Keratinocyte (primary cell): ENCODE measurements around the gene DVL2. TPM values are rescaled to one million over a fixed set of nuclear protein-coding genes. Genes with fewer than 3 reads are reported as not detected.

Experiments used
- DNase-seq: peaks from one replicate; pipeline ENCODE4 v3.0.0-alpha.2; 2011; ENCODE audit warnings: low read depth, missing footprints, low spot score
- FAIRE-seq: peaks from 2 replicates; lab custom pipeline; 2011; peaks lifted over from hg19 to GRCh38; lab: Jason Lieb, UNC
- H2AFZ ChIP-seq: 2 replicates; pipeline ENCODE4 v1.6.0; 2012; ENCODE audit warnings: low read length, control low read depth, inconsistent platforms; ENCODE audit not compliant: control insufficient read depth
- H3K27ac ChIP-seq: 2 replicates; pipeline ENCODE4 v1.5.1; 2011; ENCODE audit warnings: low read length; ENCODE audit not compliant: control insufficient read depth, insufficient read depth
- H3K27me3 ChIP-seq: 3 replicates; pipeline ENCODE4 v1.6.0; 2011; ENCODE audit warnings: low read length; ENCODE audit not compliant: control insufficient read depth, insufficient read depth; ENCODE audit errors: extremely low read depth
- H3K36me3 ChIP-seq, 2 experiments: 2 replicates in 1 of 2; 3 replicates in 1 of 2; pipeline ENCODE4 v1.5.1; 2011; ENCODE audit warnings: low read length in 2 of 2, mild to moderate bottlenecking in 1 of 2; ENCODE audit not compliant: control insufficient read depth in 2 of 2, insufficient read depth in 2 of 2; ENCODE audit errors: extremely low read depth in 1 of 2
- H3K4me1 ChIP-seq: 3 replicates; pipeline ENCODE4 v1.5.1; 2011; ENCODE audit warnings: low read length; ENCODE audit not compliant: control insufficient read depth, insufficient read depth; ENCODE audit errors: extremely low read depth
- H3K4me2 ChIP-seq: 3 replicates; pipeline ENCODE4 v1.6.0; 2011; ENCODE audit warnings: low read depth, low read length; ENCODE audit not compliant: control insufficient read depth, insufficient read depth; ENCODE audit errors: extremely low read depth
- H3K4me3 ChIP-seq, 3 experiments: fragments of 200-600 bp in 1 of 3; sonication (generic) in 1 of 3; 2 replicates in 2 of 3; 3 replicates in 1 of 3; pipeline ENCODE4 v1.5.1; 2011 to 2016; ENCODE audit warnings: low read length in 3 of 3, mild to moderate bottlenecking in 3 of 3, control low read depth in 2 of 3, inconsistent platforms in 1 of 3, low read depth in 1 of 3, mixed read lengths in 1 of 3, mixed run types in 1 of 3, moderate library complexity in 1 of 3; ENCODE audit not compliant: control insufficient read depth in 2 of 3, insufficient read depth in 2 of 3; ENCODE audit errors: extremely low read depth in 1 of 3
- H3K79me2 ChIP-seq: 2 replicates; pipeline ENCODE4 v1.6.0; 2012; ENCODE audit warnings: low read length; ENCODE audit not compliant: control insufficient read depth, insufficient read depth
- H3K9ac ChIP-seq: 3 replicates; pipeline ENCODE4 v1.6.0; 2011; ENCODE audit warnings: low read length; ENCODE audit not compliant: control insufficient read depth, insufficient read depth; ENCODE audit errors: extremely low read depth
- H3K9me1 ChIP-seq: 3 replicates; pipeline ENCODE4 v1.6.0; 2011; ENCODE audit warnings: low read length; ENCODE audit not compliant: control insufficient read depth, insufficient read depth; ENCODE audit errors: extremely low read depth
- H3K9me3 ChIP-seq: 2 replicates; pipeline ENCODE4 v1.5.1; 2012; ENCODE audit warnings: low read depth, low read length; ENCODE audit not compliant: control insufficient read depth
- H4K20me1 ChIP-seq: 3 replicates; pipeline ENCODE4 v1.6.0; 2011; ENCODE audit warnings: low read length; ENCODE audit not compliant: control insufficient read depth, insufficient read depth; ENCODE audit errors: extremely low read depth
- CTCF ChIP-seq, 3 experiments: IDR thresholded peaks in 1 of 3; conservative IDR thresholded peaks in 1 of 3; optimal IDR thresholded peaks in 1 of 3; 2 replicates in 2 of 3; 3 replicates in 1 of 3; pipeline versions ENCODE3 to v1.5.1; 2011; ENCODE audit warnings: low read length in 3 of 3, mild to moderate bottlenecking in 3 of 3, moderate library complexity in 2 of 3, control low read depth in 1 of 3, inconsistent platforms in 1 of 3; ENCODE audit not compliant: insufficient read depth in 2 of 3; ENCODE audit errors: extremely low read depth in 1 of 3
- EZH2 ChIP-seq: IDR thresholded peaks from one replicate; pipeline ENCODE4 v1.6.1; 2012; ENCODE audit warnings: inconsistent platforms, mild to moderate bottlenecking, low read length, moderate library complexity
- dilution Hi-C: fragments of 300-500 bp; cut with MboI; formaldehyde crosslinking; loops from one replicate; pipeline ENCODE4 v1.7.0; 2020; ENCODE audit warnings: low sequenced_read_pairs; ENCODE audit not compliant: extremely low pct_ligation_motif_present
- polyA plus RNA-seq, 5 experiments: library from polyadenylated mRNA; depleted of rRNA in 3 of 5; stranded (reverse) in 3 of 5; stranded (forward) in 1 of 5; unstranded in 1 of 5; fragments of >200 nt; gene quantifications; 1 replicate in 1 of 5; 2 replicates in 3 of 5; 3 replicates in 1 of 5; pipeline versions ENCODE4 v1.2.1 to v1.2.3, GENCODE V29; 2011 to 2012; ENCODE audit warnings: missing spikeins in 2 of 5, low read depth in 1 of 5, low replicate concordance in 1 of 5

The DVL2 gene
- polyA plus RNA-seq, 1 donor (not counting 4 experiments of a cell fraction or from before 2014, with no cell fraction given) = 3.7 TPM

GRCh38 chr17:7262192-7262934, 28.0 kb upstream of the DVL2 start, which contains the start of gene CLDN7:
Gene CLDN7 (minus strand): TSS chr17:7262478. CDS start chr17:7262043, 435 bp downstream.
- Histone ChIP-seq H3K79me2 (no peaks in the 10 kb centered on the region), H3K9me3 (no peaks in the 10 kb centered on the region), H3K4me2 (peak within 1 kb of the TSS; percentile 92), H4K20me1 (no peaks in the 10 kb centered on the region), H3K27ac (peak within 1 kb of the TSS; percentile 47), H3K4me1 (peaks cover 34% of the 10 kb centered on the region), H3K9ac (peak within 1 kb of the TSS; percentile 74), H3K4me3 (peak within 1 kb of the TSS; percentile 41 to 75 (median 54)), H3K9me1 (no peaks in the 10 kb centered on the region), H3K27me3 (no peaks in the 10 kb centered on the region), H2AFZ (peak within 1 kb of the TSS; percentile 98), H3K36me3 (peaks cover under 1 to 21% of the 10 kb centered on the region in 2 experiments)
- DNase-seq = no peak
- no peak for TF ChIP-seq EZH2
- peak in 1 of 3 experiments; percentile 6 for TF ChIP-seq CTCF (optimal IDR thresholded peaks at IDR 0.05 in 1 of 3, IDR thresholded peaks at IDR 0.05 in 1 of 3, conservative IDR thresholded peaks at IDR 0.05 in 1 of 3; ENCODE audit: extremely low read depth in 1 of 3, insufficient read depth in 2 of 3, low read length in 3 of 3)
- FAIRE-seq = no peak
- dilution Hi-C loops = no loop called here

- TF ChIP-seq CTCF (optimal IDR thresholded peaks at IDR 0.05 in 1 of 3, IDR thresholded peaks at IDR 0.05 in 1 of 3, conservative IDR thresholded peaks at IDR 0.05 in 1 of 3; ENCODE audit: extremely low read depth in 1 of 3, insufficient read depth in 2 of 3, low read length in 3 of 3) = no peak
- TF ChIP-seq EZH2 = no peak
- H3K4me1 ChIP-seq = peaks cover 34% of the 10 kb centered on the region
- dilution Hi-C loops = no loop called here
- H3K79me2 ChIP-seq = no peaks in the 10 kb centered on the region
- H3K9ac ChIP-seq = peak overlapping the region; percentile 74
- FAIRE-seq (no peak), DNase-seq (no peak)
- H3K9me1 ChIP-seq = no peaks in the 10 kb centered on the region
- H4K20me1 ChIP-seq = no peaks in the 10 kb centered on the region
- H3K4me3 ChIP-seq = peak overlapping the region; percentile 41 to 42 (median 41)
- peak overlapping the region; percentile 79 for H2AFZ ChIP-seq
- H3K9me3 ChIP-seq = no peaks in the 10 kb centered on the region
- H3K27ac ChIP-seq = peak overlapping the region; percentile 40
- H3K36me3 ChIP-seq = peaks cover 3 to 28% of the 10 kb centered on the region in 2 experiments
- no peaks in the 10 kb centered on the region for H3K27me3 ChIP-seq
- peak overlapping the region; percentile 92 for H3K4me2 ChIP-seq
Measured at GRCh38 chr17:7261379-7262191, 27.3 kb upstream of the DVL2 start.
